Activated CD4-positive, alpha-beta memory T cell treated with anti-CD3 and anti-CD28 coated beads, Interleukin-2, amount 10 ng/mL, durations not matched to agents 7 days and 5 days (primary cell): ENCODE data around the gene KCNIP2. TPM values are rescaled to one million over a fixed set of nuclear protein-coding genes. Genes with fewer than 3 reads are reported as not detected.

Experiments used
- CTCF ChIA-PET: fragments of 350-600 bp; sonication (Branson Sonifier 250); formaldehyde crosslinking; loops from one replicate; lab custom pipeline; 2021; ENCODE audit warnings: antibody characterized with exemption, inconsistent platforms; lab: Charles Lee
- POLR2A ChIA-PET: fragments of 350-600 bp; sonication (Branson Sonifier 250); formaldehyde crosslinking; loops from one replicate; lab custom pipeline; 2021; ENCODE audit warnings: antibody characterized with exemption; lab: Charles Lee
- DNase-seq: peaks from one replicate; pipeline ENCODE4 v3.0.0-alpha.2; 2020
- H3K27ac Mint-ChIP-seq: one replicate; pipeline ENCODE4 v1.8.0; 2021; ENCODE audit warnings: mild to moderate bottlenecking, mixed read lengths
- H3K27me3 Mint-ChIP-seq: one replicate; pipeline ENCODE4 v1.8.0; 2021; ENCODE audit warnings: mixed read lengths
- H3K36me3 Mint-ChIP-seq: one replicate; pipeline ENCODE4 v1.8.0; 2021; ENCODE audit warnings: low read depth, mixed read lengths
- H3K4me1 Mint-ChIP-seq: one replicate; pipeline ENCODE4 v1.8.0; 2021; ENCODE audit warnings: mixed read lengths
- H3K4me3 Mint-ChIP-seq: one replicate; pipeline ENCODE4 v1.8.0; 2021; ENCODE audit warnings: mild to moderate bottlenecking, mixed read lengths
- H3K9me3 Mint-ChIP-seq: one replicate; pipeline ENCODE4 v1.8.0; 2021; ENCODE audit warnings: mixed read lengths
- total RNA-seq, 2 experiments: library from RNA; stranded (reverse); gene quantifications; one replicate each; pipeline ENCODE4 v1.2.3, GENCODE V29; 2021

Gene KCNIP2
- total RNA-seq, 2 experiments from 2014 or later = 2.5 to 2.6 TPM

DNA sequence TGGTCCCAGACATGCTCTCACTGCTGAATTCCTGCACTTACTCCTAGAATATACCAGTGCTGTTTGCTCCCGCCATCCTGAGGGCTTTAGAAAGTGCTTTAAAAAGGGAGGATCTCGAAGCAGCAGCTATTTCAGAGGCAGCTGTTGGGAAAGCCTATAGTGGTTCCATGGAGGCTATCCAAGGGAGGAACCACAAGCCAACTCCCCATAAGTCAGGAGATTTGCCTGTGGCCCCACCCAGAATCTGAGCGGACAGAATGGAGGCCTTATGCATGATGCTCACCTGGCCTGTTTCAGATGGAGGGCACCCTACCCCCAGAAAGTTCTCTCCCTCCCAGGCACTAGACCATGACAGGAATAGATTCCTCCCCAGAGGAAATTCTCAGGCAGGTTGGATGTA lies 2.3 kb upstream of the KCNIP2 start:
- Mint-ChIP-seq H3K27ac (no peak overlapping the region), H3K9me3 (no peaks in the 10 kb centered on the region), H3K36me3 (peaks cover 3% of the 10 kb centered on the region), H3K4me3 (no peak overlapping the region), H3K27me3 (peaks cover 18% of the 10 kb centered on the region), H3K4me1 (peaks cover 21% of the 10 kb centered on the region)
- ChIA-PET POLR2A (no interaction called here), CTCF (no interaction called here)
- DNase-seq = no peak

DNA sequence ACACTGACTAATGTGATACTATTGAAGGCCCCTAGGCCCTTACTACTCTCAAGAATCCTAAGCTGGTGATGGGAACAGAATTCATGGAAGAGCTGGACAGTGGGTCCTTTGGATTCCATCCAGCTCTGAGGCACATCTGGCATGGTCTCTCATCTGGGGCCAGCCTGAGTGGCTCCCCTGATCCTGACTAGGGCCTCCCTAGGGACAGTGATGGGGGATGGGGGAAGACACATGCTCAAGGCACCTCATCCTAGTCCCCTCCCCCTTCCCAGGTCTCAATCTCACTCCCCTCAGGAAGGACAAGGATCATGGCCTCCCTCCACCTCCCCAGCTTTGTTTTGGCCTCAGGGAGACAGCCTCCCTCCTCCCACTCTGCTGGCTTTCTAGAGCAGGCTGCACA lies 1.8 kb downstream of the KCNIP2 start:
- ChIA-PET POLR2A (interaction anchor here (0.6 to 3.7 kb wide), 7 partner anchors 11 to 228 kb away, joined by 3 to 50 read pairs (median 5); partner anchors contain the start of gene OGA), CTCF (interaction anchor here (0.6 to 11.0 kb wide), 31 partner anchors 8 to 274 kb away, joined by 3 to 181 read pairs (median 11); partner anchors contain the start of genes ARMH3, HPS6 and OGA)
- no peak overlapping the region for H3K27ac Mint-ChIP-seq
- peaks cover 19% of the 10 kb centered on the region for H3K27me3 Mint-ChIP-seq
- peaks cover 38% of the 10 kb centered on the region for H3K4me1 Mint-ChIP-seq
- DNase-seq = no peak
- H3K9me3 Mint-ChIP-seq = no peaks in the 10 kb centered on the region
- peaks cover 3% of the 10 kb centered on the region for H3K36me3 Mint-ChIP-seq
- H3K4me3 Mint-ChIP-seq = no peak overlapping the region

DNA sequence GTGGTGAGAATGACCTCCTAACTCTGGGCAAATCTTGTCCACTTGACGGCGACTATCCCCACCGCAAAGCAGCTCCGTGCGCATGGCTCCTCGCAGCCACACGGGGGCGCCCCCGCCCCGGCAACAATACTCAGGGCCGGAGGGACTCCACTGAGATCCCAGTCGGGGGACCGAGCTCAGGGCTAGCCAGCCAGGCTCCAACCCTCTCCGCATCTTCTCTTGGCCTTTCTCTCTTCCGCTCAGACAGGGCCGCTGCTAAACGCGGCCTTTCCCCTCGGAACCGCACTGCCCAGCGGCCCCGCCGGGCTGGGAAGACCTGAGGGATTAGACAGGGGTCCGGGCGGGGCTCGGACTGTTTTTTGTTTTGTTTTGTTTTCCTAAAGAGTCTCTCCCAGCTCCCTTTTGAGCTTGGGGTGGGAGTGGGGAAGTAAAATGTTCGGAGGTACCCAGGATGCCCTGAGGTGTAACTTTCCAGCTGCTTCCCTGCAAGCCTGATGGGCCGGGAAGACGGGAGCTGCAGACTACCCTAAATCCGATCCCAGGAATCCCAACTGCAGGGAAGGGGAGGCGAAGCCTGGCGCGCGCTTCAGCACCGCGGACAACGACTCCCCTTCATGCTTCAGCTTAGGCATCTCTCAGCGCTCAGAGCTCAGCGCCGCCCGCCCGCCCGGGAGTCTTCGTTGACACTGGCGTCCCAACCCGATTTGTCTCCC lies 2.7 kb downstream of the KCNIP2 start:
- H3K4me3 Mint-ChIP-seq = peak overlapping the region; percentile 78
- H3K36me3 Mint-ChIP-seq = peaks cover 3% of the 10 kb centered on the region
- POLR2A ChIA-PET = interaction anchor here (0.6 to 3.7 kb wide), 13 partner anchors 8 to 278 kb away, joined by 3 to 50 read pairs (median 4); partner anchors contain the start of genes NPM3 and OGA
- peaks cover 19% of the 10 kb centered on the region for H3K27me3 Mint-ChIP-seq
- H3K9me3 Mint-ChIP-seq = no peaks in the 10 kb centered on the region
- peaks cover 42% of the 10 kb centered on the region for H3K4me1 Mint-ChIP-seq
- peak overlapping the region; percentile 38 for H3K27ac Mint-ChIP-seq
- CTCF ChIA-PET = interaction anchor here (0.6 to 11.0 kb wide), 65 partner anchors 9 to 1098 kb away, joined by 3 to 181 read pairs (median 5); partner anchors contain the start of genes ARMH3, HPS6, OGA and PPRC1
- peak; percentile 80 for DNase-seq

DNA sequence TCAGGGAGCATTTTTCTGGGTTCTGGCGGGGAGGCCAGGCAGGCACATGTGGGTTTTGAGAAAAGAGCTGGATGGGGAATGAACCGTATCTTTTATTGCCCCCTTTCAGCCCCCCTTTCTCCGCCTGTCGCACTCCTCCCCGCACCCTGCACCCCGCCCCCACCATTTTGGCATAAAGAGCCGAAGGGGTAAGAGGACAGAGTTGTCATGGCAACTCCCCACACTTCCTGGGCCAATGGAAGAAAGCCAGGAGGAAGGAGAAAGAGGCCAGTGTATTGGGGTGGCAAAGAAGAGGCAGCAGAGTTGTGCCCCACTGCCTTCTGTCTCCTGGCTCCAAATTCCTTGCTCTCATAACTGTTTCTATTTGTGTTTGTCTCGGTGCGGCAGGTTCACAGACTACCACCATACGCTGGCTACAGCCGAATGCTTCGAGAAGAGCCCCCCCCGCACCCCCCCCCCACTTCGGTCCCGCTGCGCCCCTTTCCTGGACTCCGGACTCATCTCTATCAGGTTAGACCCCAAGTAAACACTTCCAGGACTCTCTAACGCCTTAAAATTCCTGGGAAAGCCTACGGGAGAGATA lies 3.4 kb downstream of the KCNIP2 start:
- Mint-ChIP-seq H3K27ac (peak overlapping the region; percentile 38), H3K27me3 (peaks cover 19% of the 10 kb centered on the region), H3K36me3 (peaks cover 3% of the 10 kb centered on the region), H3K4me3 (peak overlapping the region; percentile 78), H3K4me1 (peaks cover 47% of the 10 kb centered on the region), H3K9me3 (no peaks in the 10 kb centered on the region)
- DNase-seq = peak; percentile 44
- ChIA-PET POLR2A (interaction anchor here (0.6 to 3.7 kb wide), 11 partner anchors 9 to 279 kb away, joined by 3 to 50 read pairs (median 5); partner anchors contain the start of genes NPM3 and OGA), CTCF (interaction anchor here (0.6 to 11.0 kb wide), 58 partner anchors 8 to 1097 kb away, joined by 3 to 181 read pairs (median 5); partner anchors contain the start of genes ARMH3, HPS6, OGA and PPRC1)

DNA sequence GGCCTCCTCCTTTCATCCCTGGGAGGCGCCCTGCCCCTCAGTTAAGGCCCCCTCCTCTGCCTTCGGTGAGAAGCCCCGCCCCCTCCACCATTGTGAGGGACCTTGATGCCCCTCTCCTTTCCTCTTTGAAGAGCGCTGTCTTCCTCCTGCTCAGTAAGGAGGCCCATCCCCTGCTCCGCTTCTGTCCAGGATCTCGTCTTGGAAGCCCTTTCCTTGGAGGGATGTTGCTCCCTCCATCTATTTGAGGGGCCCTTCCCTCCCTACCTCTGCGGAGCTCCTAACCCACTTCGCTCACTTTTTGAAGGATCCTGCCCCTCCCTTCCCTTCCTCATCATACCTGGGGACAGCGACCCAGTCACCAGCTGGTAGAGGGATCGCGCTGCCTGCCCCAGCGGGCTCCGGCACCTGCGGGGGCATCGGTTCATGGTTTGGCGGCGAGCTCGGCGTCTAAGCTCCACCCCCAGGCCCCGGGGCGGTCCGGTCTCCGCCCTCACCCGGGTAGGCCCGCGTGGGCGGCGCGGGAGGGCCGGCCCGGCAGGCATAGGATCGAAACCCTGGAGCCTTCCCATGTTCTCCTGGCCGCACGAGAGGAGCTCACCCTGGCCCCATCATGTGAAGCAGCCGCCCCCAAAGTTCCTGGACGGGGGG lies 4.1 kb downstream of the KCNIP2 start:
- peaks cover 19% of the 10 kb centered on the region for H3K27me3 Mint-ChIP-seq
- CTCF ChIA-PET = interaction anchor here (0.6 to 11.0 kb wide), 24 partner anchors 8 to 293 kb away, joined by 3 to 181 read pairs (median 12); partner anchors contain the start of genes ARMH3, HPS6, OGA and PPRC1
- H3K27ac Mint-ChIP-seq = no peak overlapping the region
- H3K36me3 Mint-ChIP-seq = peaks cover 3% of the 10 kb centered on the region
- POLR2A ChIA-PET = interaction anchor here (1.2 to 3.7 kb wide), 8 partner anchors 9 to 201 kb away, joined by 3 to 50 read pairs (median 4); partner anchors contain the start of genes NPM3 and OGA
- H3K4me1 Mint-ChIP-seq = peaks cover 54% of the 10 kb centered on the region
- DNase-seq = peak; percentile 68
- peak overlapping the region; percentile 78 for H3K4me3 Mint-ChIP-seq
- H3K9me3 Mint-ChIP-seq = no peaks in the 10 kb centered on the region

DNA sequence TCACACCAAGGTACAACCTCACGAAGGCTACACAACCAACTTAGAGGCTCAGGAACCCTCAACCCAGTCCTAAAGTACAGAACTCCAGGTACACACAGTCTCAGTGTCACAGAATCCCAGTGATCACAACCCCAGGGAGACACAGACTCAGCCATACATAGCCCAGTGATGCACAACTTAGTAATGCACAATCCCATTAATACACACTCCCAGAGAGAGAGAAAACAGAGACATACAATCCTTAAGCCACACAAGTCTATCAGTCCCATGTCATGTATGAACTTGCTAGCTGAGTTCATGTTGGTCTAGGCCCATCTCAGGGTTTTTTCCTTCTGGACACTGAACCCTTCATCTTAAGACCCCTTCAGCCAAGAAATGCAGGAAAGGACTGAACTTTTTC lies 4.6 kb downstream of the KCNIP2 start:
- Mint-ChIP-seq H3K27ac (no peak overlapping the region), H3K27me3 (peaks cover 14% of the 10 kb centered on the region), H3K4me3 (peak overlapping the region; percentile 78), H3K4me1 (peaks cover 54% of the 10 kb centered on the region), H3K36me3 (peaks cover under 1% of the 10 kb centered on the region), H3K9me3 (no peaks in the 10 kb centered on the region)
- DNase-seq = no peak
- ChIA-PET CTCF (interaction anchor here (0.6 to 11.0 kb wide), 14 partner anchors 7 to 275 kb away, joined by 3 to 181 read pairs (median 21); partner anchors contain the start of genes ARMH3 and OGA), POLR2A (interaction anchor here (1.3 to 3.7 kb wide), 4 partner anchors 8 to 202 kb away, joined by 4 to 50 read pairs (median 10); partner anchors contain the start of gene OGA)

DNA sequence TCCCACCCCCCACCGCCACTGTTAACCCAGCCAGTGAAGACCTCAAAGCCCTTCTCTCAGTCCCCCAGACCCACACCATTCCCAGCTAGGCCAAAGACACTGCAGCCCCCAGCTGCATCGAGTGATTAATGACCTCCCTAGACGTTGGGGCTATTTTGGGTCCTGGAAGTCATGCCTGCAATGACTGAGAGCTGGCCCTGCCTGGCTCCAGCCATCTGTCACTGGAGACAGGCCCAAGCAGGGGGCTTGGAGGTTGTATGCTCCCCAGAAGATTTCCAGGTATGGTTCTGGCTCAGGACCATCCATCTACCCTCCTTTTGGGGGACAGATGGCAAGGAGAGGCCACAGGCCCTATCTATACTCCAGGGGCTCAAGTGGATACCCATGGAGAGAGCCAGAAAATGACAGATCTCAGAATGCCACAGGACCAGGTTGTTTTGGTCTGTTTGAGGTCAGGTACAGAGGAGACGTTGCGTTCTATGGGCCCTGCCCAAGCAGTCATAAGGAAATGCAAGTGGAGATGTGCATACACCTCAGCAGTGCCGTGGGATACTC lies 5.1 kb downstream of the KCNIP2 start:
- ChIA-PET CTCF (interaction anchor here (1.0 to 11.0 kb wide), 6 partner anchors 7 to 171 kb away, joined by 3 to 181 read pairs (median 21); partner anchors contain the start of gene OGA), POLR2A (interaction anchor here (12.7 kb wide), 1 partner anchor 21 kb away, joined by 173 read pairs; the partner anchor contains the start of gene OGA)
- peaks cover 57% of the 10 kb centered on the region for H3K4me1 Mint-ChIP-seq
- peak overlapping the region; percentile 25 for H3K4me3 Mint-ChIP-seq
- H3K27ac Mint-ChIP-seq = no peak overlapping the region
- no peaks in the 10 kb centered on the region for H3K36me3 Mint-ChIP-seq
- no peak for DNase-seq
- peaks cover 13% of the 10 kb centered on the region for H3K27me3 Mint-ChIP-seq
- H3K9me3 Mint-ChIP-seq = no peaks in the 10 kb centered on the region

DNA sequence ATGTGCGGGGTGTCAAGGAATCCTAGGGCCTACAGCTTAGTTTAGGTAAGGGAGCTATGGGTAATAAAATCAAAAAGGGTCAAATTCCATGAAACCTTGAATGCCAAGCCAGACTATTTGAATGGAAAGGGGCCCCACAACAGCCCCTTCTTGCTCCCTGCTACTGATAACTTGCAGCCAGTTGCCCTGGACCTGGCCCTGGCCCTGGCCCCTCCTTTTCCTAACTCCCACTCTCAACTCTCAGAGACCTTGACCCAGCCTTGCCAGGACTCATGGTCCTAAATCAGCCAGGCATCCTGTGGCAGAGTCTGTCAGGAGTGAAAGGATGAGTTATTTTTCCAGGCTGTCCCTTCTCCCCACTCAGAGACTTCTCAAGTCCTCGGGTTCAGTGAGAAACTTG lies 5.9 kb downstream of the KCNIP2 start:
- peaks cover 59% of the 10 kb centered on the region for H3K4me1 Mint-ChIP-seq
- H3K4me3 Mint-ChIP-seq = no peak overlapping the region
- H3K27me3 Mint-ChIP-seq = peaks cover 9% of the 10 kb centered on the region
- DNase-seq = no peak
- CTCF ChIA-PET = interaction anchor here (0.7 to 11.0 kb wide), 6 partner anchors 19 to 241 kb away, joined by 3 to 181 read pairs (median 12); partner anchors contain the start of gene OGA
- POLR2A ChIA-PET = interaction anchor here (12.7 kb wide), 1 partner anchor 21 kb away, joined by 173 read pairs; the partner anchor contains the start of gene OGA
- H3K27ac Mint-ChIP-seq = no peak overlapping the region
- no peaks in the 10 kb centered on the region for H3K36me3 Mint-ChIP-seq
- H3K9me3 Mint-ChIP-seq = no peaks in the 10 kb centered on the region

DNA sequence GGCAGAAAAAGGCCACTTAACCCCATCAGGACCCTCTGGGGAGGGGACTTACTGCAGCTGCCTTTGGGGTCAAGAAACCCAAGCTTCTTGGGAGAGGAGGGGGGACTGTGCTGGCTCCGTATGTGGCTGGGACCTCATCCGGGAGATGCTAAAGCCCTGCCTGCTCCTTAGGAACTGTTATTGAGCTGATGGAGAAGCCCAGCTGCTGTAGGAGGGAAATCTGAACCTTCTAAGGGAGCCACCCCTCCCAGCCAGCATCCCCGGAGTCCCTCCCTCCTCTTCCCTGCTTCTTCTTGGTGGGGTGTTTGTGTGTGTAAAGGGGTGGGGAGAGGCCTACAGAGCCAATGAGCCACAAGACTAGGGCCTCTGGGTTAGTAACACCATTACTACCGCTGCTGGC lies 8.2 kb downstream of the KCNIP2 start:
- Mint-ChIP-seq H3K4me1 (peaks cover 63% of the 10 kb centered on the region), H3K36me3 (no peaks in the 10 kb centered on the region), H3K27me3 (peaks cover 1% of the 10 kb centered on the region), H3K4me3 (no peak overlapping the region), H3K27ac (no peak overlapping the region), H3K9me3 (no peaks in the 10 kb centered on the region)
- CTCF ChIA-PET = interaction anchor here (0.6 to 11.0 kb wide), 17 partner anchors 10 to 237 kb away, joined by 3 to 181 read pairs (median 5); partner anchors contain the start of gene OGA
- POLR2A ChIA-PET = interaction anchor here (12.7 kb wide), 1 partner anchor 18 kb away, joined by 173 read pairs; the partner anchor contains the start of gene OGA
- no peak for DNase-seq

DNA sequence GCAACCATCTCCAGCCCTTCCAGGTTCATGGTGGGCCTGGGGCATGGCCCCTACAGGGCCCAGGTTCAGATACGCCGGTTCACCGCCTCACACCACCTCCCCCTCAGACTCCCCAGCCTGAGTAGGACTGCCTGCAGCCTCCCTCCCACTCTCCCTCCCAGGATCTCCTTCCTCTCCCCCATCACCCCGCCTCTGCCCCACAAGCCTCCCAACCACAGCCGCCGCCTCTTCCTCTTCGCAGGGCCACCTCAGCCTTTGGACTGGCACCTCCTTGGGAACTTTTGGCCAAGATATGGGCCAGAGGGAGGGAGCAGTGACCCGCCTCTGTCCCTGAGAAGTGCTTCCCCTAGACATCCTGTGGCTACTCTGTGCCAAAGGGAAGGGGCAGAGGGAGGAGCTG lies 9.3 kb downstream of the KCNIP2 start:
- H3K36me3 Mint-ChIP-seq = no peaks in the 10 kb centered on the region
- H3K4me1 Mint-ChIP-seq = peaks cover 63% of the 10 kb centered on the region
- CTCF ChIA-PET = interaction anchor here (1.0 to 1.5 kb wide), 2 partner anchors 9 to 217 kb away, joined by 4 to 6 read pairs; no protein-coding TSS in a partner anchor
- DNase-seq = peak; percentile 36
- POLR2A ChIA-PET = interaction anchor here (12.7 kb wide), 1 partner anchor 17 kb away, joined by 173 read pairs; the partner anchor contains the start of gene OGA
- H3K4me3 Mint-ChIP-seq = no peak overlapping the region
- no peaks in the 10 kb centered on the region for H3K9me3 Mint-ChIP-seq
- H3K27ac Mint-ChIP-seq = peak overlapping the region; percentile 12
- peaks cover 1% of the 10 kb centered on the region for H3K27me3 Mint-ChIP-seq

DNA sequence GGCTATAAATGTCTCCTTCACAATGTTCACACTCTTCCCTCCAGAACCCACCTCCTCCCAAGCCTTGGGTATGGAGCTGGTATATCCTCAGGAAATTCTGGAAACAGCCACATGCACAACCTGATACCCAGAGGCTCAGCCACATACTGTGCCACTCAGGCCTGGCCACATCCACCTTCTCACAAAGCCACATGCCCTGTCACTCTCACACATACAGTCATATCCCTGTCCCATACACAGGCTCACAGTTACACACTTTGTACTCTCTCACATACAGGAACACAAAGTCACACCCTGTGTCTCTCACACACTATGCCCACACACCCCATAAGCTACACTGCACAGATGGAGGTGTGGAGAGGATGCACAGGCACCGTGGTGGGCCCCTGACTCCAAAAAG lies 10.1 kb downstream of the KCNIP2 start:
- Mint-ChIP-seq H3K4me1 (peaks cover 64% of the 10 kb centered on the region), H3K9me3 (no peaks in the 10 kb centered on the region), H3K4me3 (no peak overlapping the region), H3K27ac (peak overlapping the region; percentile 12), H3K36me3 (no peaks in the 10 kb centered on the region), H3K27me3 (no peaks in the 10 kb centered on the region)
- CTCF ChIA-PET = interaction anchor here (1.1 to 4.1 kb wide), 3 partner anchors 7 to 52 kb away, joined by 3 to 28 read pairs (median 4); no protein-coding TSS in a partner anchor
- no peak for DNase-seq
- POLR2A ChIA-PET = interaction anchor here (0.8 to 12.7 kb wide), 3 partner anchors 16 to 239 kb away, joined by 3 to 173 read pairs (median 3); partner anchors contain the start of gene OGA
